ENCODE measurements around the gene PDZD2.

PDZD2 gene

DNA sequence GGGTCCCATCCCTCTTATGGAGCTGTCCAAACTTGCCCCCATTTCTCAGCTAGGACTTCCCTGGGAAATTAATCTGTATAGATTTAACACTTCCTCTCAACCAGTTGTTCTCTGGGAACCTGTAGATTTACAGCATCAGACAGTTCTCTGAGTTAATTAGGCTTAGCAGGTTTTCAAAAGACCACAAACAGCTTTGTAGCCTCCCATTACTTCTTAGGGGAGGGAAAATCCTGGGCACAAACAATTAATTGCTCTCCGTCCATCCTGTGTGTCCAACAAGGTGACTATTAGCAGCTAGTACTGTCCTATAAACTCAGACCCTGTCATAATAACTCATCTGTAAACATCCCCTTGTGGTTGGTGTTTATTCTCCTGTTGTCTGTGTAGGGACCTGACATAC is 337.2 kb downstream of the PDZD2 start:
- Histone ChIP-seq H3K27ac (replicated peaks) (no peak overlapping the region), H3K27me3 (ENCODE audit: insufficient read depth, poor library complexity, severe bottlenecking) (no peaks in the 10 kb centered on the region), H3K4me3 (replicated peaks; ENCODE audit: insufficient read depth, low read length) (no peak overlapping the region)
- DNase-seq (ENCODE audit: low read depth in 1 of 2, low spot score in 1 of 2) = no peak
- TF ChIP-seq, protein P1, sequence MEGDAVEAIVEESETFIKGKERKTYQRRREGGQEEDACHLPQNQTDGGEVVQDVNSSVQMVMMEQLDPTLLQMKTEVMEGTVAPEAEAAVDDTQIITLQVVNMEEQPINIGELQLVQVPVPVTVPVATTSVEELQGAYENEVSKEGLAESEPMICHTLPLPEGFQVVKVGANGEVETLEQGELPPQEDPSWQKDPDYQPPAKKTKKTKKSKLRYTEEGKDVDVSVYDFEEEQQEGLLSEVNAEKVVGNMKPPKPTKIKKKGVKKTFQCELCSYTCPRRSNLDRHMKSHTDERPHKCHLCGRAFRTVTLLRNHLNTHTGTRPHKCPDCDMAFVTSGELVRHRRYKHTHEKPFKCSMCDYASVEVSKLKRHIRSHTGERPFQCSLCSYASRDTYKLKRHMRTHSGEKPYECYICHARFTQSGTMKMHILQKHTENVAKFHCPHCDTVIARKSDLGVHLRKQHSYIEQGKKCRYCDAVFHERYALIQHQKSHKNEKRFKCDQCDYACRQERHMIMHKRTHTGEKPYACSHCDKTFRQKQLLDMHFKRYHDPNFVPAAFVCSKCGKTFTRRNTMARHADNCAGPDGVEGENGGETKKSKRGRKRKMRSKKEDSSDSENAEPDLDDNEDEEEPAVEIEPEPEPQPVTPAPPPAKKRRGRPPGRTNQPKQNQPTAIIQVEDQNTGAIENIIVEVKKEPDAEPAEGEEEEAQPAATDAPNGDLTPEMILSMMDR (IDR thresholded peaks at IDR 0.05; ENCODE audit: insufficient read depth, low read length) = no peak
- TF ChIP-seq, protein P2, sequence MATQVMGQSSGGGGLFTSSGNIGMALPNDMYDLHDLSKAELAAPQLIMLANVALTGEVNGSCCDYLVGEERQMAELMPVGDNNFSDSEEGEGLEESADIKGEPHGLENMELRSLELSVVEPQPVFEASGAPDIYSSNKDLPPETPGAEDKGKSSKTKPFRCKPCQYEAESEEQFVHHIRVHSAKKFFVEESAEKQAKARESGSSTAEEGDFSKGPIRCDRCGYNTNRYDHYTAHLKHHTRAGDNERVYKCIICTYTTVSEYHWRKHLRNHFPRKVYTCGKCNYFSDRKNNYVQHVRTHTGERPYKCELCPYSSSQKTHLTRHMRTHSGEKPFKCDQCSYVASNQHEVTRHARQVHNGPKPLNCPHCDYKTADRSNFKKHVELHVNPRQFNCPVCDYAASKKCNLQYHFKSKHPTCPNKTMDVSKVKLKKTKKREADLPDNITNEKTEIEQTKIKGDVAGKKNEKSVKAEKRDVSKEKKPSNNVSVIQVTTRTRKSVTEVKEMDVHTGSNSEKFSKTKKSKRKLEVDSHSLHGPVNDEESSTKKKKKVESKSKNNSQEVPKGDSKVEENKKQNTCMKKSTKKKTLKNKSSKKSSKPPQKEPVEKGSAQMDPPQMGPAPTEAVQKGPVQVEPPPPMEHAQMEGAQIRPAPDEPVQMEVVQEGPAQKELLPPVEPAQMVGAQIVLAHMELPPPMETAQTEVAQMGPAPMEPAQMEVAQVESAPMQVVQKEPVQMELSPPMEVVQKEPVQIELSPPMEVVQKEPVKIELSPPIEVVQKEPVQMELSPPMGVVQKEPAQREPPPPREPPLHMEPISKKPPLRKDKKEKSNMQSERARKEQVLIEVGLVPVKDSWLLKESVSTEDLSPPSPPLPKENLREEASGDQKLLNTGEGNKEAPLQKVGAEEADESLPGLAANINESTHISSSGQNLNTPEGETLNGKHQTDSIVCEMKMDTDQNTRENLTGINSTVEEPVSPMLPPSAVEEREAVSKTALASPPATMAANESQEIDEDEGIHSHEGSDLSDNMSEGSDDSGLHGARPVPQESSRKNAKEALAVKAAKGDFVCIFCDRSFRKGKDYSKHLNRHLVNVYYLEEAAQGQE (IDR thresholded peaks at IDR 0.05; ENCODE audit: insufficient replicate concordance, low read depth) = no peak
- TF ChIP-seq GABPA (IDR thresholded peaks at IDR 0.05; ENCODE audit: low read depth) (no peak), SPI1 (IDR thresholded peaks at IDR 0.05; ENCODE audit: borderline replicate concordance, low read depth) (no peak), POLR2AphosphoS5 (IDR thresholded peaks at IDR 0.05; ENCODE audit: low read depth) (no peak)

- no peak for TF ChIP-seq POLR2AphosphoS5 (IDR thresholded peaks at IDR 0.05; ENCODE audit: low read depth)
- TF ChIP-seq, protein P2 (IDR thresholded peaks at IDR 0.05; ENCODE audit: insufficient replicate concordance, low read depth) = no peak
- no peak for TF ChIP-seq GABPA (IDR thresholded peaks at IDR 0.05; ENCODE audit: low read depth)
- TF ChIP-seq SPI1 (IDR thresholded peaks at IDR 0.05; ENCODE audit: borderline replicate concordance, low read depth) = no peak
- TF ChIP-seq, protein P1 (IDR thresholded peaks at IDR 0.05; ENCODE audit: insufficient read depth, low read length) = no peak
- Histone ChIP-seq H3K27me3 (ENCODE audit: insufficient read depth, poor library complexity, severe bottlenecking) (no peaks in the 10 kb centered on the region), H3K27ac (replicated peaks) (no peak overlapping the region), H3K4me3 (replicated peaks; ENCODE audit: insufficient read depth, low read length) (no peak overlapping the region)
- no peak for DNase-seq (ENCODE audit: low read depth in 1 of 2, low spot score in 1 of 2)
Measured at GRCh38 chr5:31981361-31981945, 342.5 kb downstream of the PDZD2 start.

DNA sequence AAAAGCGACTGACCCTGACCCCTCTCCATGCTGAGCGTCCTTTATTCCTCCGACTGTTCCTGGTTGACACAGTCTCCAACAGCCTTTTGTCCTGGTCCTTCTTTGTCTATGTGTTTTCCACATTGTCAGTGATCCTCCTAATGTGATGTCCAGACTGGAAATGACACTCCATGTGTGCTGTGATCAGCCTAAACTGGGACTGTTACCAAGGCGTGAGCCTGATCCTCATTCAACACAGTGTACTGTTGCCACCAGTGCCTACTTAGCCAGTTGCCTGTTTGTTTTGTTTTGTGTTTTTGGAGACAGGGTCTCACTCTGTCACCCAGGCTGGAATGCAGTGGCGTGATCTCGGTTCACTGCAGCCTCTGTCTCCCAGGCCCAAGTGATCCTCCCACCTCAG is 343.1 kb downstream of the PDZD2 start:
- TF ChIP-seq SPI1 (IDR thresholded peaks at IDR 0.05; ENCODE audit: borderline replicate concordance, low read depth) (no peak), GABPA (IDR thresholded peaks at IDR 0.05; ENCODE audit: low read depth) (no peak), POLR2AphosphoS5 (IDR thresholded peaks at IDR 0.05; ENCODE audit: low read depth) (no peak)
- no peaks in the 10 kb centered on the region for H3K27me3 ChIP-seq (ENCODE audit: insufficient read depth, poor library complexity, severe bottlenecking)
- H3K4me3 ChIP-seq (replicated peaks; ENCODE audit: insufficient read depth, low read length) = no peak overlapping the region
- no peak overlapping the region for H3K27ac ChIP-seq (replicated peaks)
- no peak for DNase-seq (ENCODE audit: low read depth in 1 of 2, low spot score in 1 of 2)

DNA sequence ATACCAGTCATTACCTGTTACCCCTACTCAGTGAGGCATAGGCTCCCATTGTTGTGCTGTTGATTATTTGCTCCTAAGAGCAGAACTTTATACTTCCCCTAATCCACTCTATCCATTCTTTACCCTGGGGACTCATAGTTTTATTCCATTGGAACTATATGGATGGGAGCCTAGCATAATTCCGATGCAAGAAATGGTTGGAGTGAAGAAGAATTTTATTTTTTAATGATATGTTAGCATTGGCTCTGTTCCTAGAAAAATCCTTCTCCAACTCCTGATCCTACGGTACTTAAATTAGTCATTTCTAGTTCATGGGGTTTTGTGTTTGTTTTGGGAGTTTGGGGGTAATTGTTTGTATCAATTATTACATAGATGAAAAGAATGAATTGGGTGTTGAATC is 343.7 kb downstream of the PDZD2 start:
- no peak for DNase-seq (ENCODE audit: low read depth in 1 of 2, low spot score in 1 of 2)
- TF ChIP-seq POLR2AphosphoS5 (IDR thresholded peaks at IDR 0.05; ENCODE audit: low read depth) = no peak
- TF ChIP-seq, protein P1 (IDR thresholded peaks at IDR 0.05; ENCODE audit: insufficient read depth, low read length) = no peak
- Histone ChIP-seq H3K27ac (replicated peaks) (no peak overlapping the region), H3K4me3 (replicated peaks; ENCODE audit: insufficient read depth, low read length) (no peak overlapping the region), H3K27me3 (ENCODE audit: insufficient read depth, poor library complexity, severe bottlenecking) (no peaks in the 10 kb centered on the region)

Measured in HL-60 (cell line).